CD4-positive, alpha-beta T cell treated with Interleukin-15 for 4 hours (primary cell): ENCODE data around the gene ARHGAP6.

Source experiments
- DNase-seq: peaks from one replicate; pipeline ENCODE4 v3.0.0-alpha.2; 2020; ENCODE audit warnings: low spot score

The ARHGAP6 gene

DNA sequence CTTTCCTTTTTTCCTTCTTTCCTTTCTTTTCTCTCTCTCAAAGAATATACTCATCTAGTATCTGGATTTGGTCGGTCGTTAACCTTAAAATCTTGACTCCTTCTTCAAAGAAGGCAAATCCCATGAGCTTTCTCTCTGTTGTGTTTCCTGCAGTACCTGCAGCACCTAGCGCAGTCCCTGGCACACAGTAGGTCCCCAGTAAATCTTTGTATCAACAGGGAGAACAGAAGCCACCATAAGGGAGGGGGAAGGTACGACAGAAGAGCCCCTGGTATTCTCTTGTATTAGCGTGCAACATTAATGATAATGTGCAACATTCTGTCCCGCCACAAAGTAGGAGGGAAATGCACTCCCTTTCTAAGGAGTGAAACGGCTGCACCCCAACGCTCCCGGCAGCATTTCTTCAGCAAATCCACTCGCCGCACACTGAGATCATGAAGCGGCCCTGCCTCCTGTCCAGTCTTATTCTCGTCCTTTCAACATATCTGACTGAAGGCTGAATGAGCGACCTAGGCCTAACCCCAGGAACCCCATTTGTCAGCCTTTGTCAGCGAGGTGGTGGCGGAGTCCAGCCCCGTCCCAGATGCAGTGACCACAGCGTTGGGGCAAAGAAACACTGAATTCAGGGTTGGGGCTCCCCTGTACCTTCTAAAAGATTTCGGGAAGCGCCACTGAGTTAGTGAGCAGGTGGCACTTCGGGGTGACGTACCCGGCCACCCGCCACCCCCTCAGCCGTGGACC lies 238.8 kb downstream of the ARHGAP6 start:
- no peak for DNase-seq

DNA sequence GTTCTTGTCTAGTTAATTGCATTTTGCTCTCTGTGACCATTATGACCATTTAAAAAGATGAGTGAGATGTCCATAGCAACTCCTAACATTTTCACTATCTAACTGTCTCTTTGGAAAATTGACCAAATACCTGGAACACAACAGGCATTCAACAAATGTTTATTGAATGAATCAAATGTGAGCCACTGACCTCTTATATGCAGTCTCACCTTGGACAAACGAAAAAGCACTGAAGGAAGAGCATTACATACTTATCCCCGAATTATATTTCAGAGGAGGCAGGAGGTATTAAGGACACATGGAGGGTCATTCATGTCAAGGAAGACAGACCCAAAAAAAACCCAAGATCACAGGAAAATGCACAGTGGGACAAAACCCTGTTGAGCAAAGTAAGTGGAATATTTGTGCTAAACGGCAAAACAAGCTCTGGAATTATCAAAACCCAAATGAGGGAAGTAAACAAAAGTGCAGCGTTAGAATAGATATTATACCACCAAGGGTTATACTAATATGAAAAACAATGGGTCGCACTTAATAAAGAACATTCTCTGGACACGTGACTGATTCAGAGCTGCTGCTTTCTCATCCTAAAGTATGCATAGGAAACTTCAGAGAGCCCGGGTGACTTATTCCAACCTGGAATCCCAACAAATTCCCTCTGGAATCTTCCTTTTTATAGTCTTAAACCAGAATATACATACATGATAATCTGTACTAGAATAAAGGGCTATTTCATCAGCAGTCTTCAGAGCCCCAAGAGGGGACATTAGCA lies 240.6 kb downstream of the ARHGAP6 start:
- no peak for DNase-seq

DNA sequence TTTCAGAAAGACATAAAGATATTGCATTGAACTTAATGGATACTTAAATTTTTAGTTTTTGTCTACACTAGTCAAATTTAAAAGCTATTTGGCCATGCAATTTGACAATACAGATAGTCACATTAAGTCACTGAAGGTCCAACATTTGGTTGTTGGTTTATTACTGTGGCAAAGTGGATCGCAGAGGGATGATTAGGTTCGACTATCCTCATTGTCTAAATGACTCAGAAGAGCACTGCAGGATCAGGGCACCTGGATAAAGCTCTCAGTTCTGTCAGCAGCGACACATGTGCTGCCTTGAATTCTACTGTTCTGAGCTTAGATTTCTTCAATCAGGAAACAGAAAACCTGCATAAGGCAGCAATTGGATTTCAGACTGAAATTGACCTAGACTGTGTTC lies 241.8 kb downstream of the ARHGAP6 start:
- no peak for DNase-seq

DNA sequence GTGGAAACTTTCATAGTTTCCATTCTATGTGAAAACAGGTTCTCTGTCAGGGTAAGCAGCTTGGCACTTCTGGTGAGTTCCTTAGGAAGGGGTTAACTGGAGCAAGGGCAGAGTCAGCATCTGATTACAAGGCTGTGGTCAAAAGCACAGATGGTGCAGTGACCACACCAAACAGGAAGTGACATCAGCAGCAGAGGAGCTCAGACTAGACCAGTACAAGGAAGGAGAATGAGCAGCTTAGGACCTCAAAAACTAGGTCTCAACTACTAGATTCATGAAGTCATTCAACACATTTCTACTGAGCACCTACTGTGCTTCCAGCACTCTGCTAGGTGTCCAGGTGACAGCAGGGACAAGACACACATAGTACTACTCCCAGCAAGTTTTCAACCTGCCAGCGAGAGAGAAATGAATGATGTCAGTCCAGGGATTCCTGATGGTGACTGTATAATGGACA lies 242.3 kb downstream of the ARHGAP6 start:
- DNase-seq = no peak

DNA sequence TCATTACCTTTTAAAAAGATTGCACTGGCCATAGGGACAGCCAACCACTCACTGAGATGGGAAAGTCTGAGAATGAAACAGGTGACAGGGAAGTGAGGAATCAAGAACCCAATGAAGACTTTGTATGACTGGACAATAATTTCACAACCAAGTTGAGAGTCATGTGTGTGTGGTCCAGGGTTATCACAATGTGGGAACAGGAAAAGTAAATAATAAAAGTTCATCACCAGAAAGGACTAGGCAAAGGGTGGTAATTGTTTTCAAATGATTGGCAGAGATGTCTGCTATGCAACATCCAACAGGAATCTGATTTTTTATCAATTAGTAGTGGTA lies 243.2 kb downstream of the ARHGAP6 start:
- no peak for DNase-seq

DNA sequence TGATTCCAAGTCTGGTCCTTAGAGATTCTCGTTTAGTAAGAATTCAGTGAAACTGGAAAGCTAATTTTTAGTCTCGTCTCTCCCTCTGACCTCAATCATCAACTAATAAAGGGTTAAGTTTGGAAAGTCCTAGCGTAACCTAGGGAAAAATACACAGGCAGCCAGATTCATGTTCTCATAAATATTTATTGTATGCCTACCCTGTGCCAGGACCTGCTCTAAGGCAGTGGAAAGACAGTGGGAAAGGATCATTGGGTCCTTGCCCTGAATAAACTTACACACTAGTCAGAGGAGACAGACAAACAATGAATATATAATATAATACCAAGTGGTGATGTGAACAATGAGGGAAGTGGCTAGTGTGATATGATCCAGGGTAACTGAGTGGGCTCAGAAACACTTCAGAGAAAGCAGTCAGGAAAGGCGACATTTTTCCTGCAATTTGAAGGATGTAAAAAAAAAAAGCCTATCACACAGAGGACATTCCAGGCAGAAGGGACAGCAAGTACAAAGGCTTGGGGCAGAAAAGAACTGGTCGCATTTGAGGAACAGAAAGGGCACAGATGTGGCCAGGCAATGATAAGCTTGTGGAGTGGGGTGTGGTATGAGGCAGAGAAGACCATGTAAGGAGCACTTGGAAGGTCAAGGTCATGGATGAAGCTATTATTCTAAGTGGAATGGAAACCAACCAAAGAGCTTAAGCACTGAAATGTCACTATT lies 243.8 kb downstream of the ARHGAP6 start:
- no peak for DNase-seq

DNA sequence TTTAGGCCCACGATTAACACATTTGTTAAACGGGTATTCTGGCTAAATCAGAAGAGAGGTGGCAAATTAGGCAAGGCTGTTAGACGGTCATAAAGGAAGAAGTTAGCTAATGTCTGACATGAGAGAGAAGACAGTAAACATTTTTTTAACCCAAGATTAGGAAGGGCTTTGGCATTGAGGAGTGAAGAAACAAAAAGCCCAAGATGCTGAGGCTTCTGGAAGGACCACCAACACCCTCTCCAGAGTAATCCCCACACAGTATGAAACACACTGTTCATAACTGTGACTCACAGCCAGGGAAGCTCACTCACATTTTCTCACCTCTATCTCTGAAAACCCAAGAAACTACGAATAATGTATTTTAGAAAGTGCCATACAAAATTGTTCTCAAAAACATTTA lies 244.9 kb downstream of the ARHGAP6 start:
- DNase-seq = no peak

DNA sequence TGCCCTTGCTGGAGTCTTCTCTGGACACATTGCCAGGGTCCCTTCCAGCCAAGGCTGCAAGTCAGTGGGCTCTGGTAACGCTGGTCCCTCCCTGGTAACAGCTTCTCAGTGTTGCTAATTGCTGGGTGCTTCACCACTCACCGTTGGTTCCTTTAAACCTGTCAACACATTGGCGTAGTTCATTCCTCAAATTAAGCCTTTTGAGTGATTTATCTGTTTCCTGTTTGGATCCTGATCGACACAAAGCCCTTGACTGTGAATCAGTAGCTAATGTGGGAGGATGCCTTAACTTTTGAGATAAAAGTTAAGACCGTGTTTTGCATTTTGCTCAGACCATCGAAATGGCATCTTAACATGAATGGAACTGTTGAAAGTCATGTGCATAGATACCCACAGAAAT lies 246.6 kb downstream of the ARHGAP6 start:
- DNase-seq = no peak

DNA sequence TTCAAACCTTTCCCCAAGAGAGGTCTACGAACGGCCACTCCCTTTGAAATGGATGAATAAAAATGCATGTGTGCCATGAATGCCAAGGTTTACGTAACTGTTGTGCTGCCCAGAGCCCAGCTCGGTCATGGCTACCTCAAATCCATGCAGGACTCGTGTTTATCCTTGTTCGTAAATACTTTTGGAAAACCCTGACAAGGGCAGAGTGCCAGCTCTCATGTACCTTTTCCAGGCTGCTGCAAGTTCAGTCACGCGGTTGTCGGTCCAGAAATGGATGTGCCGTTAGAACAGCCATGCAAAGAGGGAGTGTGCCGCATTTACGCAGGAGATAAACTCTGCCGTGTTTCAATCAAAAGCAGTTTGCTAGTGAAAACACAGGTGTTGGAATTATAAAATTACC lies 249.1 kb downstream of the ARHGAP6 start:
- no peak for DNase-seq

DNA sequence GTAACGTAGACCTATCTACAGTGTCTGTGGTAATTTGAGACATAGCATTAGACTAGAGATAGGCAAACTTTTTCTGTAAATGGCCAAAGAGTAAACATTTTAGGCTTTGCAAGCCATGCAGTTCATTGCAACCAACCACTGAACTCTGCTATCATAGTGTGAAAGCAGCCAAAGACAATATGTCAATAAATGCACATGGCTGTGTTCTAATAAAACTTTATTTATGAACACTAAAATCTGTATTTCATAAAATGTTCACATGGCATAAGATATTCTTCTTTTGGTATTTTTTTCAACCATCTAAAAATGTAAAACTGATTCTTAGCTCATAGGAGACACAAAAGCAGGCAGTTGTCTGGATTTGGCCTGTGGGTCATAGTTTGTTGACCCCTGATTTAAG lies 251.6 kb downstream of the ARHGAP6 start:
- no peak for DNase-seq

DNA sequence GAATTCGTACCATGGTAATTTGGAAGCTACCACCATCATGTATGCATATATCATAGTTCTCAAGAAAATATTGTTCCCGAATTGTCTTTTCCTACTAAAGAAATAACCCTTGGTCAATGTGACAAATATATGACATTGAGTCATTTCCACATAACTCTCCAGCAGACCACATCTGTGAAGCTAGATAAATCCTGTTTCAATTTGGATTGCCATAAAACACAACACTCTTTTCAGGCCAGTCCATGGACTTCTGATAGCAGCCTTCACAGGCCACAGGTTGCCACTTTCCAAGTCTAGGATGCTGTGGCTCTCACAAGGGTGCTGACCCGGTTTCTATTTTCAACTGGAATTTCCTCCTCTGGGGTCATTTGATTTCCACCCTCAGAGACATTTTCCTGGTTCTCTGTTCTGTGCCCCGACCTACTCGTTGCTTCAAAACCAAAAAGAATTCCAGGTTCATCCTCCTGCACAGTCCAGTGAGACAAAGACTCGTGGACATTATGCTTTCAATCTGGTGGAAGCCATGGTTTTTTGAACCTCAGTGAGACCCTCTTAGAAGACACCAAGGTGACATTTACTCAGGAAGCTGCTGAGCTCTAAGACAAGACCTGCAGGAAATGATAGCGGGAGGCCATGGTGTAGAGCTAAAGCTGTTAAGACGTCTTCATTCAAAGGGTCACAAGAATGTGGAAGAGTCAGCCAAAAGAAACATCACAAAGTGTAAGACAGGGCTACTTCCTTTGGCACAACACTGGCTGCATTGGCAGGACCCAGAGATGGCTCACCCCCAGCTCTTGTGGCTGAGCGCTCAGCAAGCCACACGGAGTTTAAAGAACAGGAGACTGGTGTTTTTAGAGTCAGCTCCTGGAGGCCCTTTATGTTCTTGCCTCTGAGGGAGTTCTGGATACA lies 252.8 kb downstream of the ARHGAP6 start:
- DNase-seq = no peak

DNA sequence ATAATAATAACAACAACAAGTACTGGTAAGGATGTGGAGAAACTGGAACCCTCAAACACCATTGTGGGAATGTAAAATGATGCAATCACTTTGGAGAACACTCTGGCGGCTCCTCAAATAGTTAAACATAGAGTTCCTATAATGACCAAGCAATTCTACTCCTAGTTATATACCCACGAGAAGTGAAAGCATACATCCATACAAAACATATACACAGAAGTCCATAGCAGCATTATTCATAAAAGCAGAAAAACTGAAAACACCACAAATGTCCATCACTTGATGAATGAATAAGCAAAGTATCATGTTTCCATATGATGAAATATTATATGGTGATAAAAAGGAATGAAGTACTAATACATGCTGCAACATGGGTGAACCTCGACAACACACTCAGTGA lies 255.8 kb downstream of the ARHGAP6 start:
- no peak for DNase-seq

DNA sequence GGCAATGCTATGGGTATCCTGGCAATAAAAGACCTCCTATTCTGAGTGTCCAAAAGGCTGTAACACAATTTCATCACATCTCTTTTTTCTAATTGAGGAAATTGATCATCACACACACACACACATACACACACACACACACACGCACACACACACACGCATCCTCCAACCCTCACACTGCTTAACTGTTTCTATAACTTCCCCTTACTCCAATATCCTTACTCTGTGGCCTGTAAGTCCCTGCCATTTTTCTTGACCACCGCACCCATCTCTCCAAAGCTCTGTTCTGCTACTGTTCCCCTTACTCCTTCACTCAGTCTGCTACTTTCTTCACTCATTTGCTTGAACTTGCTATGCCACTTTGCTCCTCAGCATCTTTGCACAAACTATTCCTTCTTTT lies 256.9 kb downstream of the ARHGAP6 start:
- DNase-seq = no peak

DNA sequence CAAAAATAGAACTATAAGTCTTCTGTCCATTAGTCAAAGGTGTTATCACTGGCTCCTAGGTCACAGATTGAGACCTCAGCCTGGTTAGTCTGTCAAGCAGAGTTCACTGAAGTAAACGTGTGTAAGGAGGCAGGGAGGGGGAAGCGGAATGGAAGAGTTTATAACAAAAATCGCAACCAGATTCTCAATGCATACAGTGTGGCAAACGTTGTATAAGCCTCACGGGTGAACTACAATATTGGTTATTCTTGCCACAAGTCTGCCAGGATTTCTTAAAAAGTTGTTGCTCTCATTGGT lies 257.7 kb downstream of the ARHGAP6 start:
- no peak for DNase-seq

DNA sequence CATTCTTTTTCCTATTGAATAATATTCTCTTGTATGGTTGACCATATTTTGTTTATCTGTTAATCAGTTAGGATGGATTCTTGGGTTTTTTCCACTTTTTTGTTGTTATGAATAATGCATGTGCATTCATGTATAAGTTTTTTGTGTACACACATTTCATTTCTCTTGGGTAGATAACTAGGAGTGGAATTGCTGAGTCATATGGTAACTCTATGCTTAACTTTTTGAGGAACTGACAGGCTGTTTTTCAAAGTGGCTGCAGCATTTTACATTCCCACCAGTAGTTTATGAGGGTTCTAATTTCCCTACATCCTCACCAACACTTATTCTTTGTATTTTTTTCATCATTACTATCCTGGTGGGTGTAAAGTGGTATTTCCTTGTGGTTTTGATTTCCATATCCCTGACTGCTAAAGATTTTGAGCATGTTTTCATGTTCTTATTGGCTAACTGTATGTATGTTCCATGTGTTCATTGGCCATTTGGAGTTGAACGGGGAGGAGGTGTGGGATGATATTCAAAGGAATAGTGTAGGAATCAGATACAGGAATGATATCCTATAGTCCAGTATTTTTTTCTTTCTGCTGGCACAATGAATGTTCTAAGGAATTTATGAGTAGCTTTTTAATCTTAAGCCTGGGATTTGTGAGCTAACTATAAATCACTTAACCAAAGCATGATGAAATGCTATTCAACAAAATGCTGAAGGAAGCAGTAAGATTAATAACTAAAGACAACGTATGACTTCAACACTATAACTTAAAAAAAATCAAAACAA lies 258.2 kb downstream of the ARHGAP6 start:
- no peak for DNase-seq

DNA sequence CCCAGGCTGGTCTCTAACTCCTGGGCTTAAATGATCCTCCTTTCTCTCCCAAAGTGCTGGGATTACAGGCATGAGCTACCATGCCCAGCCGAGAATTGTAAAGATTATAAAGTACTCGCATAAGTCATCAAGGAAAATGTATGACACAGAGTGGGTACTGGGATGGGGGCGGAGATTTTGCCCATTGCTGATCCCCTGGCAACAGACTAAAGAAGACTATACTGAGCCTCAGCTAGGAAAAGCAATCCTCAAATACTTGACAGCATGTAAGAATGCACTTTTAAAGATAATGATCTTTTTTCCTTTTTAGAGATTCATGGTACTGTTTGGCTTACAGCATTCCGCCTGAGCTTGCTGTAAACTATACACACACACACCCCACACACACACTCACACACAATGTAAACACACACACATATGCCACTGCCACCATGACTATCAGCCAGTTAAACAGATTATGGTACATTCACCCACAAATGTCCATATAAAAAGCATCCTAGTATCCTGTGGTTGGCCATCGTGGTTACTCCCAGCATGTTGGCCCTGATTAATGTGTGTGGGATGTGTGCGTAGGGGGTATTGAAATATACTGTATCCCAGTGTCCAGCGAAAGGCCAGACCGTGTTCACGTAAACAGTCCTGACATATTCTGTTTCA lies 259.5 kb downstream of the ARHGAP6 start:
- no peak for DNase-seq

DNA sequence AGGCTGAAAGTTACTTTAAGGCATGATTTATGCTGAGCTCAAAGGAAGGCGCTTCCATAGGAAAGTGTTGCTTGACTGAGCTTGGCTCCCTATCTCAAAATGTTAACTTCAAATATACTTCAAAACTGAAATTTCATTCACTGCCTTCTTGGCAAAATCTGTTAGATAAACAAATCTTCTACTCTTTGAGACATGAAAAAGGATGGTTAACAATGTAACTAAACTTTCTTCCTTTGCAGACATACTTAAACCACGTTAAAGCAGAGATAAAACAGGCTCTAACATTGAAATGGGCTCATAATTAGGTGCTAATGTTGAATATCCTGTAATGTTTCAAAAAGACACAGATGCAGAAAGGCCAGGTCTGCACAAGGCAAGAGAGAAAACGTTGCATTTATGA lies 262.1 kb downstream of the ARHGAP6 start:
- no peak for DNase-seq

DNA sequence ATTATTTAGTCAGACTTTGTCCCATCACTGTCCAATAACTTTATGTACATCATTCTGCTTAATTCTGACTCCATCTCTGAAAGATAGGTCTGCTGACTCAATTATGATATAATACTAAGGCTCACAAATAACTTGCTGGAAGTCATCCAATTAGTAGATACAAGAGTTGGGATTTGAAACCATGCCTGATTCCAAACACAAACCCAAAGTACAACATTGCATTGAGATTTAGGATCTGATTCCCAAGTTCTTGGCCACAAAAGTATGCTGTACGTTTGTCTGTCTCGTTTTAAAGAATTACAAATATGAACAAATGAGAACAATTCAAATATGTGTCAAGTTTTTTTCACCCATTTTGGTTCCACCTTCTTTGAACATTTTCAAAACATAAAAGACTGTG lies 263.8 kb downstream of the ARHGAP6 start:
- no peak for DNase-seq

DNA sequence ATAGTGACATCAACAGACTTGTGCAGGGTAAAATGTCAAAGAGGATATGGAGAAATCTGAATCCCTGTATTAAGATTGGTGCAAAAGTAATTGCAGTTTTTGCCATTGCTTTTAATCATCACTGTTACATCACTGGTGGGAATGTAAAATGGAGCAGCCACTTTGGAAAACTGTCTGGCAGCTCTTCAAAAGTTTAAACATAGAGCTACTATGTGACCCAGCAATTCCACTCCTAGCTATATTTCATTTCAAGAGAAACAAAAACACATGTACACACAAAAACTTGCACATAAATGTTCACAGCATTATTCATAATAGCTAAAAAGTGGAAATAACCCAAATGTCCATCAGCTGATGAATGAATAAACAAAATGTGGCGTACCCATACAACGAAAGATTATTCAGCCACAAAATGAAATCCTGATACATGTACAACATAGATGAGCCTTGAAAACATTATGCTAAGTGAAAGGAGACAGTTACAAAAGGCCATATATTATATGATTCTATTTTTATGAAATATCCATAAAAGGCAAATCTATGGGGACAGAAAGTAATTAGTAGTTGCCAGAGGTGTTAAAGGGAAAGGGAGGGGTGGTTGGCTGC lies 266.1 kb downstream of the ARHGAP6 start:
- DNase-seq = no peak

DNA sequence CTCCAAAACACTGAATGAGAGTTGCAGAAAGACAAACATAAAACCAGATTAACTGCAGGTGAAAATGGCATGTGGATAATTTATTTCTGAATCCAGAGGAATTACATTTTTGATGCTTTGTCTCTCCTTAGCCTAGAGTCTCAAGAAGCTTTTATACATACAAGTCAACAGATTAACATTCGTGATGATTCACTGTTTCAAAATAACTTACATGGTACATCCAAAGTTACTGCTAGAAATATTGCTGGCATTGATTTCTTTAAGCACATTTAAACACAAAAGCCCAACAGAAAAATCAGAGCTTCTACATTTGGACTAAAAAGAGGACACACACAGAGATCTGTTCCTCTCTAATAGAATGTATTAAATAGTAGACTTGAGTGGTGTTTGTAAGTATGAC lies 266.9 kb downstream of the ARHGAP6 start:
- DNase-seq = no peak

DNA sequence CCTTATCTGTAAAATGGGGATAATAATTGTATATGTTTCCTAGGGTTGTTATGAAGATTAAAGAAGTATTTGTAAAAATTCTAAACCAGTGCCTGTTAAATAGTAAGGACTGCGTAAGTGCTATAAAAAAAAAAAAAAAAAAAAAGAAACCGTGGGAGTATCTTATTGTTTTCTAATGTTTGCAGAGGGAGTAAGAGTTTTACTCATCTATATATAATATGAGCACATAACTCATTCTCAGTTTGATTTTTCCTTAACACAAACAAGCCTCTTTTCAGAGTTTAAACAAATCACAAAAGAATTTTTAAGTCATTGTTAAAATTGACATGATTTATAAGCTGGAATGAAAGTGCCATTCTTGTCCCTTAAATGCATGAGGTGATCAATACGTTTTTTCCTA lies 267.6 kb downstream of the ARHGAP6 start:
- no peak for DNase-seq
